Stimulated activated CD8-positive, alpha-beta memory T cell treated with anti-CD3 and anti-CD28 coated beads, Interleukin-12 subunit alpha, Interleukin-12 subunit beta, amount 100 ng/mL, for 4 hours (primary cell): Measurements from ENCODE around the gene RYR2.

Source experiments
- DNase-seq: peaks from one replicate; pipeline ENCODE4 v3.0.0-alpha.2; 2020; ENCODE audit warnings: low read depth

RYR2 gene

DNA sequence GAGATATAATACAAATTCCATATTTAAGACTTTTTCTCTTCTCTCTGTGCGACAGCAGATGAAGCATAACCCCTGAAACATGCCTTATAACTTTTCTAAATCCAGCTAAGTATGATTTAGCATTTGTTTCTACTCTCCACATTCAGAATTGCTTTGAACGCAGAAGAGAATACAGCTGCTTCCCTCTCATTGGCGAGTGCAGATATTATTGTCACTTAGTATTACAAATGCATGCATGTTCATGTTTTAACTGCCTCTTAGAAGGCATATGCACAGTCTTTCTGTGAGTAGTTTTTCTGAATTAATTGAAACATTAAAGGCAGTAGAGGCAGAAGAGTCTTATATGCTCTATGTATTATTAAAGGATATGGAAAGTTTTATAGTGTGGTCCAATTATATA, 631.6 kb downstream of the RYR2 start:
- DNase-seq = no peak

DNA sequence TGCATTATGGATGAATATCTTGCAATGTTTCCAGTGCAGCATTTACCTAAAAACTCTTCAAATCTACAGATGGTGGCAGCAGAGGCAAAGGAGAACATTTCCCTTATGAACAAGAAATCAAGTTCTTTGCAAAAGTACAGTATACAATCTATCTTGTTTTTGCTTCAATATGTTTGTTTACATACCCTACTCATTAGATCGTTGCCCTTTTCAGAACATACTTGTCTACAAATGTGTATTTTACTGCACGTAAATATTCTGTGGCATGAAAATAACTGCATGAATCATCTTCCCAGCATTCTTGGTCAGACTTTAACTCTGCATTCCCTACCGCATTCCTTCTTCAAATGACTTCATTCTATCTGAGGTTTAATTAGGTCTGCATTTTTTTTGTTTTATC, 636.0 kb downstream of the RYR2 start:
- DNase-seq = no peak

- no peak for DNase-seq
Measured at GRCh38 chr1:237679687-237680086, 637.7 kb downstream of the RYR2 start.

- DNase-seq = no peak
Measured at GRCh38 chr1:237681210-237681609, 639.2 kb downstream of the RYR2 start.

- DNase-seq = no peak
Measured at GRCh38 chr1:237684236-237684635, 642.3 kb downstream of the RYR2 start.

GRCh38 chr1:237685551-237685950, 643.6 kb downstream of the RYR2 start:
- DNase-seq = no peak

- DNase-seq = no peak
Measured at GRCh38 chr1:237687804-237688203, 645.8 kb downstream of the RYR2 start.

DNA sequence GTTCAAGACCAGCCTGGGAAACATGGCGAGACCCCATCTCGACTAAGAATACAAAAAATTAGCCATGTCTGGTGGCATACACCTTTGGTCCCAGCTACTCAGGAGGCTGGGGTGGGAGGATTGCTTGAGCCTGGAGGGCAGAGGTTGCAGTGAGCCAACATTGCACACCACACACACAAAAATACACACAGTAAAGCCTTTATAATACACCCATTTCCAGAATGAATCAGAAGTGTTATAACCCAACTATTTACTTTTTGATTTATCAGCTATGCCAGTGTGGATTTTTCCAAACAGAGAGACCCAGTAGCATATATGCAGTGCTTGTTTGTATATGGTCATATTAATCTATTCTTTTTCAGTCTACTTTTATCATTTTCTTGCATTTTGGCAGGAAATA, 648.7 kb downstream of the RYR2 start:
- DNase-seq = no peak

GRCh38 chr1:237692255-237692654, 650.3 kb downstream of the RYR2 start:
- no peak for DNase-seq

GRCh38 chr1:237695878-237696277, 653.9 kb downstream of the RYR2 start:
- no peak for DNase-seq

DNA sequence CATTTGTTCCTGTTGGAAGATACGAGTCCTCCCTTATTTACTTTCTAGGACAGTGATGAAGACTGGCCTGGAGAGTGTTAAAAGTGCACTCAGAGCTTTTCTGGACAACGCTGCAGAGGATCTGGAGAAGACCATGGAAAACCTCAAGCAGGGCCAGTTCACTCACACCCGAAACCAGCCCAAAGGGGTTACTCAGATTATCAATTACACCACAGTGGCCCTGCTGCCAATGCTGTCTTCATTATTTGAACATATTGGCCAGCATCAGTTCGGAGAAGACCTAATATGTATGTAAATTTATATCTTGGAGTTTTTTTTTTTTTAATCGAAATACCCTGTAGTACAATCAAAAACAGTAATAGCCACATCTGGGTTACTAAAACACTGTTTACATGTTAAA, 658.2 kb downstream of the RYR2 start:
- DNase-seq = no peak

DNA sequence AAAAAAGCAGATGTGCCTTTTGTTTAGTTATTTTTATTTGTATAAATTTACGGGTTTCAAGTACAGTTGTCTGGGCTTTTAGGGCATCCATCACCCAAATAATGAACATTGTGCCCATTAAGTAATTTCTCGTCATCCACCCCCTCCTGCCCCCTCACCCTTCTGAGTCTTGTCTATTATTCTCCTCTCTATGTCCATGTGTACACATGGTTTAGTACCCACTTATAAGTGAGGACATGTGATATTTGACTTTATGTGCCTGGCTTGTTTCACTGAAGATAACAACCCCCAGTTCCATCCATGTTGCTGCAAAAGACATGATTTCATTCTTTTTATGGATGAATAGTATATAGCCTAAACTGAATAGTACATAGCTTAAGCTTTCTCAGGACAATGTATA, 659.5 kb downstream of the RYR2 start:
- no peak for DNase-seq

DNA sequence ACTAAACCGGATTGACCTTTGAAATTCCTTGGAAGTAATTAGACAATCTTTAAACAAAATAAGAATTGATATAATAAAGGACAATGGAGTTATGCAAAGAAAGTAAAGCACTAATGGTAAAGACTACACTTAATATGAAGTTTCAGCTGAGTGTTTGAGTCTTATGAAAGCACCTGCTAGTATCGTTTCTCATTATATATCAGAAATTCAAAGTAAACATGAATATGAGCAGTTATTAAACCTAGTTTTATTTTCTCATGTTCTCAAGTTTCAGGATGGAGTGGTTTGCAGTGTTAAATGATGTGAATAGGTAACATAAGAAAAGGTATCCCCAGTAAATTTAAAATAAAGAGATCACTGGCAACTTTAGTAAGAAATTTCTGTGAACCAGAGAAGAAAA, 660.2 kb downstream of the RYR2 start:
- DNase-seq = no peak

GRCh38 chr1:237705462-237705861, 663.5 kb downstream of the RYR2 start:
- no peak for DNase-seq

- DNase-seq = no peak
Measured at GRCh38 chr1:237709355-237709754, 667.4 kb downstream of the RYR2 start.

DNA sequence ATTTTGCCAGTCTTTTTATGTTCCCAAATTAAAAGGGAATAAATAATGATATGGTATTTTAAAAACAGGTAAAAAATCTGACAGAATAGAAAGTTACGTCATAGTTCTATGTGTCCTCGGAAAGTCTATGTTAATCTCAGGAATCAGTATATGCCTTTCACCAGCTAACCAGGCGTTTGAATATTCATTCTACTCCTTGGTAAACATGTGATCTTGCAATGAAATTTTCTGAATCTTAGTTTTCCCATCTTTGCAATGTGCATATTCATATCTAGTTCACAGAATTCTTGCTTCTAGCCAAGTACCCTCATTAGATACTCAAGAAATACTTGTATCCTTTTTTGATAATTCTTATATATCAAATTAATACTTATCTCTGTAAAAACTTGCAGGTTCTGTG, 669.3 kb downstream of the RYR2 start:
- DNase-seq = no peak

GRCh38 chr1:237712082-237712481, 670.1 kb downstream of the RYR2 start:
- no peak for DNase-seq

- DNase-seq = no peak
Measured at GRCh38 chr1:237712586-237713157, 670.7 kb downstream of the RYR2 start.

GRCh38 chr1:237713916-237714315, 671.9 kb downstream of the RYR2 start:
- DNase-seq = no peak

DNA sequence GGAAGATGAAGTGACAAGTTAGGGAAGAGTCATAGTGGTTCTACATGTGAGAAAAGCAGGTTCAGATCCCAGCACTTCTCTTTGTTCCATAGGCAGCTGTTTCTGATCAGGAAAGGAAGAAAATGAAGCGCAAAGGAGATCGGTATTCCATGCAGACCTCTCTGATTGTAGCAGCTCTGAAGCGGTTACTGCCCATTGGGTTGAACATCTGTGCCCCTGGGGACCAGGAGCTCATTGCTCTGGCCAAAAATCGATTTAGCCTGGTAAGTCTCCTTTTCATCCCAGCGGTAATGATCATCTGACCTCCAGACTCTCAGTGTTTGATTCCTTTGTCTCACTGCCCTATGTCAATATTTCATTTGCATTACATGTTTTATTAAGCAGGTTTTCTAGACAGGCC, 675.1 kb downstream of the RYR2 start:
- DNase-seq = no peak

DNA sequence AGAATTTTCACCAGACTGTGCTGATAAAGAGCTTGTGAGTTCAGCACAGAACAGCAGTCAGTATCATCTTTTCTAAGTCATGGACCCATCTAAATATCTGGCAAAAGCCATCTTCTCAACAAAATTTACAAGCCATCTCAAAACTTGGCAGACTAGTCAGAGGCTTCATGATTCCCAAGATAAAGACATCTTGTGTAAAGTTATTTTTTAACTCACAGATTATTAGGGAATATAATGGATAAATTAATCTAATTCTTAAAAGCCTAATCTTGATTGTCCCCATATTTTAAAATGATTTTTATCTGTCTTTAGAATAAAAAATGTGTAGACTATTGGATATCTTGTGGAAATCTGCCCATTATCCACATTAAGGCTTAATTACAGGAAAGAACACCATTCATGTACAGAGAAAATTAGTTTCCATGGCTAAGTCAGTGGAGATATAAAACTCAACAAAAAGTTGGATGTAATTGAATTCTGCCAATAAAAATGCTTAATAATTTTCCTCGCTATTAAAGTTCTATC, 688.9 kb downstream of the RYR2 start:
- DNase-seq = no peak

- DNase-seq = no peak
Measured at GRCh38 chr1:237732657-237733056, 690.7 kb downstream of the RYR2 start.

DNA sequence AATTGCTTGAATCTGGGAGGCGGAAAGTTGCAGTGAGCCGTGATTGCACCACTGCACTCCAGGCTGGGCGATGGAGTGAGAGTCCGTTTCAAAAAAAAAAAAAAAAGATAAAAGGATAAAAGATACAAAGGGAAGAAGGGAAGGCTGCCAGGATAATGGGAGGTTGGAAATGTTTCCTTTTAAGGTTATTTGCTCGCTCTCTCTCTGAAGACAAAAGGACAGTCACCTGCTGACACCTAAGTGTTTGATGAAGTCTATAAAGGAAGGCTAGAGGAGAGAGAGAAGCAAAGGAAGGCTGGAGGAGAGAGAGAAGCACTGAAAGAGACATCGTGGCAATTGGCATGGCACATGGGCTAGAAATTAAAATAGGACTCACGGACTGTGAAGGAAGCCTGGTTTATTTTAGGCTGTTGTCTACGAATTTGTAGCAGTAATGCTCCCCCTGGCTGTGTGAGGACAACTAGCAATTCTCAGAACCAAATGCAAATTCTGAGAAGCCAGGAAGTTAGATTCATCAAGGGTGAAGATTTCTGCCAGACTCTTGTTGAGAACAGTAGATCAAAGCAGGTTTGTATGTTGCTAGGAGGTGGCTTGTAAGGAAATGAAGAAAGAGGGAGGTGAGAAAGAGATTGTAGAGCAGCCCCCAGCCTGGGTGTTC, 694.5 kb downstream of the RYR2 start:
- no peak for DNase-seq

- DNase-seq = no peak
Measured at GRCh38 chr1:237737448-237737847, 695.5 kb downstream of the RYR2 start.
